Uterus (tissue), 2 donors: ENCODE measurements around the gene TMEM98.

Source experiments
- CTCF ChIP-seq, 4 experiments: fragments of 200-600 bp in 2 of 4; fragments of 450-650 bp in 2 of 4; sonication (generic) in 2 of 4; IDR thresholded peaks; one replicate each; pipeline ENCODE4 v1.5.1; 2016 to 2019; ENCODE audit warnings: antibody characterized with exemption in 4 of 4, mild to moderate bottlenecking in 2 of 4, moderate library complexity in 1 of 4
- POLR2A ChIP-seq, 2 donors: fragments of 450-650 bp; IDR thresholded peaks; one replicate each; pipeline ENCODE4 v1.6.1; 2016; ENCODE audit warnings: antibody characterized with exemption in 2 of 2, mild to moderate bottlenecking in 1 of 2, moderate library complexity in 1 of 2

- TF ChIP-seq CTCF (IDR thresholded peaks at IDR 0.05) (no peak), POLR2A (IDR thresholded peaks at IDR 0.05) (no peak)
Observed at GRCh38 chr17:32940706-32941390, 12.9 kb downstream of the TMEM98 start.
